Measurements from ENCODE around the gene WLS.
"Not testable (repeated sequence)": the region's sequence is repeated elsewhere in the genome, so short reads cannot be mapped to it uniquely, and the experiment has no call there.

Gene WLS

GRCh38 chr1:68201546-68202238, 30.6 kb downstream of the WLS start:
- no peak for DNase-seq (ENCODE audit: low read depth in 4 of 4, low spot score in 1 of 4)

DNA sequence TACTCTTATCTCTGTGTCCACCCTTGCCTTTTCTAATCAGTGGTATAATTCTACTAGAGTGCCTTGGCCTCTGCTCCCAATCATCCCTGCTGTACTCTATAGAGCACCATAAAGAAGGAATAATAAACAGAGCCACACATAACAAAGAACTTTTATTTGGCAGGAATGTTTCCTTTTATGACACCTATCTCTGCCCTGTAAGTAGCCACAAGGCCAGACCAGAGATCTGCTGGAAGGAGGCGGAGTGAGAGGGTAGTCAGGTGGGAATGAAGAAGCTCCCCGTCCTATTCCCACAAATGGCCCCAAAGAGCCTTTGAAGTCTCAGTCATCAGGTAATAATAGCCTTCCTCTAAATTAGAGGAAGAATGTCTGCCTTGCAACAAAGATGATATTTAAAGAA, 32.7 kb downstream of the WLS start:
- no peak for DNase-seq (ENCODE audit: low read depth in 4 of 4, low spot score in 1 of 4)

DNA sequence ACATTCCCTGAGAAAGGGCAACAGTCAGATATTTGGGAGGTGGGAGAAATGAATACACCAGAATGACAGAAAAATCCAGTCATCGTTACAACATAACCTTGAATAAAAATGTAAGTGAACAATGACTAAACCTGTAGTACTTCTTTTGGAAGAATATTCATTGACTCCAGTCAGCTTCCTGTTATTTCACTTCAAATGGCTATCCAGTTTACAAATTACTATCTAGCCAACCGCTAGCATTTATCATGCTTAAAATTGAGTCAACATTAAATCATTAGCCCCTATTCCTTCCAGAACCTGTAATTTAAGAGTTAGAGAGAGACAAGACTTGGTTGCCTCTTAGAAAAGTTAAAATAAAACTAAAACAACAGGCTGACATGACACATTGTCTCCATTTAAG, 33.6 kb downstream of the WLS start:
- DNase-seq (ENCODE audit: low read depth in 4 of 4, low spot score in 1 of 4): no peak

- no peak for DNase-seq (ENCODE audit: low read depth in 4 of 4, low spot score in 1 of 4)
These were observed 34.4 kb downstream of the WLS start for GRCh38 chr1:68197891-68198290.

GRCh38 chr1:68197461-68197860, 34.9 kb downstream of the WLS start:
- no peak for DNase-seq (ENCODE audit: low read depth in 4 of 4, low spot score in 1 of 4)

DNA sequence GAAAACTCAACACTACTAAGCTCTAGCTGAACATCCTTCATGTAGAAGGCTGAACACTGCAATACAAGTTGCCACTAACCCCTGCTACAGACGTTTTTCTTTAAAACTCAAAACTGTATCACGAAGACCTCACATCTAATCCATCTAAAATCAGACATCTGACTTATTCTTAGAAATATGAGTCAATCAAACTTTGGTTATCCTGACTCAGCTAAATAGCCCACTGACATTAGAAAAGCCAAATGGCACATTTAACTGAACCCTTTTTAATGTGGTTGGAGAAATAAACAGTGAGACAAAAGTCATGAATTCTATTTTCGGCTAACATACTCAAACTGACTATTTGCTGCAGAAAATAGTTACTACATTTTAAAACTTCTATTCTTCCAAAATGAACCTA, 35.6 kb downstream of the WLS start:
- DNase-seq (ENCODE audit: low read depth in 4 of 4, low spot score in 1 of 4): no peak

GRCh38 chr1:68191717-68192116, 40.6 kb downstream of the WLS start:
- DNase-seq (ENCODE audit: low read depth in 4 of 4, low spot score in 1 of 4): no peak

GRCh38 chr1:68188644-68189340, 43.5 kb downstream of the WLS start:
- DNase-seq (ENCODE audit: low read depth in 4 of 4, low spot score in 1 of 4): no peak

DNA sequence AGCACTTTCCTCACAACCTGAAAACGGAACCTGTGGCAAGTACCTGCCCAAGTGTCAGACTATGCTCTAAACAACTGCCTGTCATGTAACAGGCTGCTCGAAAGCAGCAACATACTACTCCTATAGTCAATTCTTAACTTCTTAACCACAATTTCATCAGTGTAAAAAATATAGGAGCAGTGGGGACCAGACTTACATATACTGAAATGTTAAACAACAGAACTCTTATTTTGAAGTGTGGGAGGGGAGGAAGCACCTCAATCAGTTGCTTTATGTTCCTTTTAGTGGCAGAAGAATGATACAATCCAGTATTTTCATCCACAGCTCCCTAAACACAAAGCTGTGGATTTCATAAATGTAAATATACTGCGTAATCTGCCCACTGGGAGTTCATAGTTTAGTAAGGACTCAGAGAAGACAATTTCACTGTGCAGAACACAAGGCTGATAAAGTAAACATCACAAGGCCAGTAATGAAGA, 44.2 kb downstream of the WLS start:
- no peak for DNase-seq (ENCODE audit: low read depth in 4 of 4, low spot score in 1 of 4)

- DNase-seq (ENCODE audit: low read depth in 4 of 4, low spot score in 1 of 4): no peak
These were observed 46.6 kb downstream of the WLS start for GRCh38 chr1:68185743-68186142.

DNA sequence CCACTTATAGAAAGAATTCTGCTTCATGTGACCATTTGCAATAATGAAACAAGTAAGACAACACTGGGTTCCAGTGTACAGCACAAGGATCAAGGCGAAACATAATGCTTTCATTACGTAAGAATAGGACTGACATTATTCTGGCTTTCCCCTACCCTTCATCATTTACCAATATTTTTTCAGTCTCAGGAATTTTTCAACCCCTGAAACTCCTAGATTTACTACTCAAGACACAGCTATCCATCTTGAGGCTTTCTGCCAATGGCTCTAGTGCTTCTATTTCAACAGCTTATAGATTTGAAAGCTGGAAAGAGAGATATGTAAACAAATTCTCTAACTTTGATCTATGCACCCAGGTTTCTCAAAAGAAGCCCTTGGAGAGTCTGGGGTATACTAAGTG, 48.4 kb downstream of the WLS start:
- DNase-seq (ENCODE audit: low read depth in 4 of 4, low spot score in 1 of 4): no peak

DNA sequence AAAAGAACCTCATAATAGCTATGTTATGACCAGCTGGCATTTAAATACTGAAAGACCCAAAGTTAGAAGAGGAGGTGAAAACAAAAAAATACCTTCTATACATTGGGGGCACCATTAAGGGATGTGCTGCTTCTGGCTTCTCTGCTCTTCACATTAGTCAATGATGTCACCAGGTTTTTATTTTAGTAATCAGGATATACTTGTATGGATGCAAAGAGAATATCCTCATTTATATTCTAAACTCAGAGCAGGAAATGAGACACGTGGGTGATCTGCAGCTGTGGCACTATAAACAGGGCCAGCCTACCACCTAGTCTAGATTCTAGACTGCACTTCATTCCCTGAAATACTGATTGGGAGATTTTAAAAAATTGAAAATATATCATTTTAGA, 51.2 kb downstream of the WLS start:
- no peak for DNase-seq (ENCODE audit: low read depth in 4 of 4, low spot score in 1 of 4)

DNA sequence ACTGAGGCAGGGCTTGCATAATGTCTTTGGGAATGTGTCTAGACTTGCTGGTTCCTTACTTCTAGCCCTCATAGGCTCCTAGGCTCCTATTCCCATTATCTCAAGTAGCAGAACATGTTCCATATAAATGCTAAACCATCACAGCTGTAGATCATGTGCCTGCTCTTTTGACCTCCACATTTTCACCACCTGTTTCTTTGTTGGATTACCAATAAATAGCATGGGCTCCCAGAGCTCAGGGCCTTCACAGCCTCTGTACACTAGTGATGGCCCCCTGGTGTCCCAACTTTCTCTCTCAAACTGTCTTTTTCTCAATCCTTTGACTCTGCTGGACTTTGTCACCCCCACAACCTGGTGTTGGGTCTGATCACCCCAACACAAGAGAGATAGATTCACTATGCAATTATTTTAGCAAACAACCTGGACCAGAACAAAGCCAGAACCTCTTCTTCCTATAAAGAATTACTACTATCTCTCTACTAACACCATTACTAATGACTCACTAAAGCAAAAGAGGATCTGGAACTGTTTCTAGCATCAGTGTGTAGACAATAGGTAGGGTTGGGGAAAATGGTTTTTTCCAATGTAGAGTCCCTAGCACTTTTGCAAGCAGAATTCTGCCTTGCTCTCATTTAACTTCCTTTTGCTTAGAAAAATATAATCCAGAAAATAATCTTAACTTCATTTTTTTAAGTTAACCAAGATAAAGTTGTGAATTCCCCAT, 51.7 kb downstream of the WLS start:
- no peak for DNase-seq (ENCODE audit: low read depth in 4 of 4, low spot score in 1 of 4)

- no peak for DNase-seq (ENCODE audit: low read depth in 4 of 4, low spot score in 1 of 4)
These were observed 53.4 kb downstream of the WLS start for GRCh38 chr1:68178821-68179490.

- DNase-seq (ENCODE audit: low read depth in 4 of 4, low spot score in 1 of 4): no peak
These were observed 56.5 kb downstream of the WLS start for GRCh38 chr1:68175621-68176398.

DNA sequence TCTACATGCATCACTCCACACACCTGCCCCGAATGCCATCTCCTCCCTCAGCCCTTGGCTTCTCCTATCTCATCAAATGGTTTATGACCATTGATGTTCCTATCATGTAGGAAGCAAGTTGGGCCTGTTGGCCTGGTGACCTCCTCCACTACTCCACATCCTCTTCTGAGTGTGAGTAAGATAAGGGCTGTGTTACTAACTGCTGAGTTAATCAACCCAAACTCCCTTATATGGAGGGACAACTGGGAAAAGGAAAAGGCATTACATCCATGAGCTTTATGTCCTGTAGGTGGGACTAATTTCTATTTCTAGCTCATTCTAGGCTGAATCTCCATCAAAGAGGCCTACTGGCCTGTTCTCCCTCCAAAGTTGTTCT, 57.6 kb downstream of the WLS start:
- DNase-seq (ENCODE audit: low read depth in 4 of 4, low spot score in 1 of 4): no peak

DNA sequence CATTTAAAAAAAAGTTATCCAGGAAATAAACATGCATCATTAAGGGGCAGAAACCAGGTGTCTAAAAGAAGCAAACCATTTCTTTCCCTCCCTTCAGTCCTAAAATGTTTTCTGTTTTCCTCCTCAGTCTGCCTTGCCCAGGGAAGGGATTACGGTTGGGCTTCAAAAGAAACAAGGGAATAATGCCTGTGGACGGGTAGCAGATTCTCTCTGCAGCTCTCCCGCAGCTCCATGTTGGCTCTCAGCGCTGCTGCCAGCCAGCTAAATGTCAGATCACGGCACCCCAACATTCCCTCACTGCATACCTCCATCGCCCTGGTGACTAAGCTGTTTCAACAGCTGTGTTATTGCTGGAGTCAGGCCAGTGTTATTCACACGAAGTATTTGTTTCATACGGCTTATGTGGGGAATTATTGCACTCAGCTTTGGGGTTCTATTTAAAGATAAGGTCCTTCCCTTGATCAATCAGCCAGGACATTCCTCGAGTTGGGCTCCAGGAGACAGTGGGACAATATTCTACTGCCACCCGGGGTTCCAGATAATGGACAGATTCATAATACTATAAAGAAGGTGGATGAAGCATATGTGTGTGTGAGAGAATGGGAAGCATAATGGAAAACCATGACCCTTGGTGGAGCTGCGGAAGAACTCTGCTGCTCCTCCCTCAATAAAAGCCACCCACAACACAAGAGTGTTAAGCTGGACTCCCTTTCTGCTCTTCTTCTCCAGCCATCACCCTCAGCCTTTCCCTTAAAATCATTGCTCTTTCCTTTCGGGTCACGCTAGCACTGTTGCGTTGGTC, 58.2 kb downstream of the WLS start:
- no peak for DNase-seq (ENCODE audit: low read depth in 4 of 4, low spot score in 1 of 4)

DNA sequence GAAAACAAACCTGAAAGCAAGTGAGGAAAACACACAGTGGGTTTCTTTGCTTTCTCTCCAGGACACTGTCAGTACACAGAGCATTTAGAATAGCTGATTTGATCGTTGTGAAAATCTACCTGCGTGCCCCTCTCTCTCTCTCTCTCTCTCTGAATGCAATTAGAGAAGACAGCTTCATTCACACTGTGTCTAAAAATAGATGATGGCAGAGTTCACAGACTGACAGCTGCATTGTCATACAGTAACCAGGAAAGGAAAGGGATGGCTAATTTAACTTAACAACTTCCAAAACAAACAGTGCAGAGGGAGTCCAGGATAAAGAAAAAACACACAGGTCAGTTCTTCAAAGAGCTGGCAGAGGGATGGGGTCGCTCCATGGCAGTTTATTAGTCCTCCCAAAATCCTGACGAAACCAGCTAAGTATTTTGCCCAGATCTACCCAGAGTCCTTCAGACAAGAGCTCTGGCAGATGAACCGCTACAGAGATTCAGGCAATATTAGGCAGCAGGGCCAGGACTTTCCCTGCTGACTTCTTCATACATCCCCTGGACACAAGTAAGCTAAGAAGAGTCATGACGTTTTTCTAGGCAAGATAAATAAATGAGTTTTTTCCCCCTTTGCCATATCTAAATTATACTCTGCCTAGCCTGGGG, 58.9 kb downstream of the WLS start:
- no peak for DNase-seq (ENCODE audit: low read depth in 4 of 4, low spot score in 1 of 4)

- DNase-seq (ENCODE audit: low read depth in 4 of 4, low spot score in 1 of 4): not testable (repeated sequence)
These were observed 60.5 kb downstream of the WLS start for GRCh38 chr1:68171795-68172194.

All from stimulated activated CD4-positive, alpha-beta T cell treated with anti-CD3 and anti-CD28 coated beads, Interleukin-1b, Interleukin-23, amount 100 ng/mL, for 24 hours (primary cell).